ENCODE data around the gene GPR17. TPM values are rescaled to one million over a fixed set of nuclear protein-coding genes. Genes with fewer than 3 reads are reported as not detected.

Gene GPR17
- total RNA-seq, 4 donors from 2014 or later, result not detected

DNA sequence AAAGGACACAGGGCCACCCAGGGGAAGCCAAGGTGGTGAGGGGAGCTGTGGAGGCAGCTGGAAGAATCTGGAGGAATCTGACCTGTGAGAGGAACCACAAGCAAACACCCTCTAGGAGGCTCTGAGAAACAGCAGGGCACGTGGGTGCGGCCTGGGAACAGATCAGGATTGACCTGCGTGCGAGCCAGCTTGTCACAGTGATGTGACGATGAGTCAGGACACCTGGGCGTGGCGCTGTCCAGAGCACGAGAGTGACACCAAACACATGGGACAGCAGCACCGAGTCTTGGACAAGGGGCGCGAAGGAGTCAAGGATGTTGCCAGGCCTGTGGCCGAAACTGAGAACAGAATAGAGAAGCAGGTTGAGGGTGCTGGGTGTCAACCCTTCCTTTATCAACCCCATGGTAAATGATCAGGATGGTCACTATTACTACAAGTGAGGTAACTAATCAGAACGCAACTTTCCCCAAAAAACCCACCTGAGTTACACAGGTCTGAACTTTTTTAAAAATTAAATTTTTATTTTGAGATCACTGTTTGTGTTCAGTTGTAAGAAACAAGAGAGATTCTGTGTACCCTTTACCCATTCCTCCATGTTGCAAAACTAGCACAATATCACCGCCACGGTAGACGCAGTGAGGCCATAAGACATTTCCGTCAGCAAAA is 54.7 kb downstream of the GPR17 start:
- DNase-seq, result peak; percentile 19
- TF ChIP-seq, protein P1, sequence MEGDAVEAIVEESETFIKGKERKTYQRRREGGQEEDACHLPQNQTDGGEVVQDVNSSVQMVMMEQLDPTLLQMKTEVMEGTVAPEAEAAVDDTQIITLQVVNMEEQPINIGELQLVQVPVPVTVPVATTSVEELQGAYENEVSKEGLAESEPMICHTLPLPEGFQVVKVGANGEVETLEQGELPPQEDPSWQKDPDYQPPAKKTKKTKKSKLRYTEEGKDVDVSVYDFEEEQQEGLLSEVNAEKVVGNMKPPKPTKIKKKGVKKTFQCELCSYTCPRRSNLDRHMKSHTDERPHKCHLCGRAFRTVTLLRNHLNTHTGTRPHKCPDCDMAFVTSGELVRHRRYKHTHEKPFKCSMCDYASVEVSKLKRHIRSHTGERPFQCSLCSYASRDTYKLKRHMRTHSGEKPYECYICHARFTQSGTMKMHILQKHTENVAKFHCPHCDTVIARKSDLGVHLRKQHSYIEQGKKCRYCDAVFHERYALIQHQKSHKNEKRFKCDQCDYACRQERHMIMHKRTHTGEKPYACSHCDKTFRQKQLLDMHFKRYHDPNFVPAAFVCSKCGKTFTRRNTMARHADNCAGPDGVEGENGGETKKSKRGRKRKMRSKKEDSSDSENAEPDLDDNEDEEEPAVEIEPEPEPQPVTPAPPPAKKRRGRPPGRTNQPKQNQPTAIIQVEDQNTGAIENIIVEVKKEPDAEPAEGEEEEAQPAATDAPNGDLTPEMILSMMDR (IDR thresholded peaks at IDR 0.05), result peak in 1 of 6 experiments; percentile 23
- peak in 1 of 4 donors; percentile 8 for TF ChIP-seq POLR2A (IDR thresholded peaks at IDR 0.05)
- intact Hi-C loops (cut with DNase I), result no loop called here

DNA sequence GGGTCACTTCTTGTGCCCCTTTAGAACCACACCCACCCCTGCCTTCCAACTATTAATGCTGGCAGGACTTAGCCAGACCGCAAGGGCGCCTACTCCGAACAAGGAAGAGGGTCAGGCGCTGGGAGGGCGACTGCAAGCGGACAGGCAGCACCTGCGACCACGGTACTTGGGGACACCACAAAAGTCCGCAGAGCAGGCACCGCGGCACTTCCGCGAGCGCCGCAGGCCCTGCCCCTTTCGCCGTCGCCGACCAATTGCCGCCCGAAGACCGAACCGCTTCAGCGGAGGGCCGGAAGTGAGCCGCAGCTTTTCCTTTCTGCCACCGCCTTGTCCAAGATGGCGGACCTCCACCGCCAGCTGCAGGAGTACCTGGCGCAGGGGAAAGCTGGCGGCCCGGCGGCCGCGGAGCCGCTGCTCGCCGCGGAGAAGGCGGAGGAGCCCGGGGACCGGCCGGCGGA is 55.3 kb downstream of the GPR17 start, which contains the start of gene SFT2D3:
Gene SFT2D3, plus strand, starts transcription at position 305 of the 458 bp plus-strand sequence. Its CDS starts 32 bp downstream, at position 337.
- H3K36me3 ChIP-seq, result peaks cover 0 to 12% (median 0%) of the 10 kb centered on the region in 3 donors
- H3K27me3 ChIP-seq, result no peaks in the 10 kb centered on the region
- WGBS, 2 donors, result no CpG with 5 or more reads among the region's 44 CpGs
- DNase-seq, result peak; percentile 67
- intact Hi-C loops (cut with DNase I), result no loop called here
- peak in 3 of 4 donors; percentile 51 to 94 (median 93) for TF ChIP-seq POLR2A (IDR thresholded peaks at IDR 0.05)
- TF ChIP-seq, protein P1 (IDR thresholded peaks at IDR 0.05), result peak in 1 of 6 experiments; percentile 7
- H3K4me3 ChIP-seq, result peak within 1 kb of the TSS; percentile 65 to 94 (median 80)
- peak within 1 kb of the TSS; percentile 89 to 99 (median 97) for H3K27ac ChIP-seq
- no peaks in the 10 kb centered on the region for H3K9me3 ChIP-seq
- H3K4me1 ChIP-seq, result peaks cover 10 to 54% (median 26%) of the 10 kb centered on the region in 3 donors

More for the DNA sequence above, 54.7 kb downstream of the GPR17 start:
- peak overlapping the region; percentile 89 to 99 (median 97) for H3K27ac ChIP-seq
- peaks cover 10 to 59% (median 26%) of the 10 kb centered on the region in 3 donors for H3K4me1 ChIP-seq
- H3K36me3 ChIP-seq, result peaks cover 0 to 8% (median 0%) of the 10 kb centered on the region in 3 donors
- H3K4me3 ChIP-seq, result peak overlapping the region; percentile 65 to 94 (median 80)
- H3K9me3 ChIP-seq, result no peaks in the 10 kb centered on the region
- no peaks in the 10 kb centered on the region for H3K27me3 ChIP-seq
- WGBS, 2 donors, result 40 to 41% methylated on average over 16 to 17 of the region's 17 CpGs

DNA sequence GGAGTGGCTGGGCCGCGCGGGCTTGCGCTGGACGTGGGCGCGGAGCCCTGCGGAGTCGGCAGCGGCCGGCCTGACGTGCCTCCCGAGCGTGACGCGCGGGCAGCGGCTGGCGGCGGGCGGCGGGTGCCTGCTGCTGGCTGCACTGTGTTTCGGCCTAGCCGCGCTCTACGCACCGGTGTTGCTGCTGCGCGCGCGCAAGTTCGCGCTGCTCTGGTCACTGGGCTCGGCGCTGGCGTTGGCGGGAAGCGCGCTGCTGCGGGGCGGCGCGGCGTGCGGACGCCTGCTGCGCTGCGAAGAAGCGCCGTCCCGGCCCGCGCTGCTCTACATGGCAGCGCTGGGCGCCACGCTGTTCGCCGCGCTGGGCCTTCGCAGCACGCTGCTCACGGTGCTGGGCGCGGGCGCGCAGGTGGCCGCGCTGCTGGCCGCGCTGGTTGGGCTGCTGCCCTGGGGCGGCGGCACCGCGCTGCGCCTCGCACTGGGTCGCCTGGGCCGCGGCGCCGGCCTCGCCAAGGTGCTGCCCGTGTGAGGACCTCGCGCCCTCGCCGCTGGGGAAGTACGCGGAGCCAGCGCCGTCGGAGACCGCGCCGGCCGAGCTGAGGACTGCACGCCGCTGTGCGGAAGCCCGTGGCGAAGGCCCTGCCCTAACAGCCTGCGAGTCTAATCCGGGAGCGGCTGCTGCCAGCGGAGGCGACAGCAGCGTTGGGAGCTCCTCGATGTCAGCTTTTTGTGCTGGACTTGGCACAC is 55.9 kb downstream of the GPR17 start:
- Histone ChIP-seq H3K4me1 (peaks cover 10 to 49% (median 26%) of the 10 kb centered on the region in 3 donors), H3K36me3 (peaks cover 0 to 18% (median 0%) of the 10 kb centered on the region in 3 donors), H3K27me3 (no peaks in the 10 kb centered on the region), H3K4me3 (peak overlapping the region; percentile 65 to 94 (median 80)), H3K9me3 (no peaks in the 10 kb centered on the region), H3K27ac (peak overlapping the region; percentile 89 to 99 (median 97))
- peak; percentile 24 for DNase-seq
- 2% methylated on average over 7 of the region's 108 CpGs; no CpG with 5 or more reads in 1 of the 2 donors for WGBS, 2 donors
- TF ChIP-seq POLR2A (IDR thresholded peaks at IDR 0.05), result peak in 2 of 4 donors; percentile 43 to 48
- TF ChIP-seq, protein P1 (IDR thresholded peaks at IDR 0.05), result peak in 5 of 6 experiments; percentile 13 to 53 (median 46)
- intact Hi-C loops (cut with DNase I), result no loop called here

Other genes starting within 250 kb of the GPR17 start
- gene PROC, start 227.7 kb upstream of the GPR17 start, total RNA-seq, result 1 to 10 TPM in 1 of 4 donors, not detected in 3; 2.1 TPM
- gene IWS1, start 119.7 kb upstream of the GPR17 start, total RNA-seq, result 10 to 100 TPM; 22.0 to 34.1 (median 28.9) TPM
- gene MYO7B, start 110.5 kb upstream of the GPR17 start, total RNA-seq, result under 1 TPM in 1 of 4 donors, not detected in 3; 0.19 TPM
- 10 to 100 TPM in 1 of 4 donors, 1 to 10 TPM in 3; 2.4 to 29.6 (median 5.9) TPM for gene LIMS2, start 29.4 kb downstream of the GPR17 start, total RNA-seq
- gene SFT2D3, start 55.3 kb downstream of the GPR17 start, total RNA-seq, result 10 to 100 TPM in 1 of 4 donors, 1 to 10 TPM in 3; 3.3 to 10.5 (median 5.9) TPM
- gene WDR33, start 165.0 kb downstream of the GPR17 start, total RNA-seq, result 10 to 100 TPM; 15.6 to 41.8 (median 26.0) TPM
- gene POLR2D, start 212.0 kb downstream of the GPR17 start, total RNA-seq, result 10 to 100 TPM; 10.9 to 15.6 (median 14.5) TPM
- 10 to 100 TPM in 1 of 4 donors, 1 to 10 TPM in 3; 6.3 to 11.8 (median 7.8) TPM for gene AMMECR1L, start 239.8 kb downstream of the GPR17 start, total RNA-seq

Data from esophagus squamous epithelium (tissue), 5 donors.